Tibial nerve (tissue), 4 donors: ENCODE measurements around the gene ACTL6B. TPM values are rescaled to one million over a fixed set of nuclear protein-coding genes. Genes with fewer than 3 reads are reported as not detected.

Experiments used
- DNase-seq, 2 donors: peaks; one replicate each; pipeline ENCODE4 v3.0.0-alpha.2; 2019; ENCODE audit warnings: low spot score in 2 of 2
- H3K27ac ChIP-seq, 4 donors: fragments of 200-600 bp; sonication (generic) in 3 of 4; one replicate each; pipeline ENCODE4 v1.5.1; 2017 to 2019; ENCODE audit warnings: mild to moderate bottlenecking in 1 of 4
- H3K27me3 ChIP-seq, 2 donors: fragments of 200-600 bp; sonication (generic) in 1 of 2; one replicate each; pipeline versions ENCODE4 v1.5.1 to v1.6.0; 2017 to 2019
- H3K36me3 ChIP-seq, 3 donors: fragments of 200-600 bp; sonication (generic); one replicate each; pipeline ENCODE4 v1.5.1; 2018 to 2019
- H3K4me1 ChIP-seq, 4 donors: fragments of 200-600 bp; sonication (generic) in 3 of 4; one replicate each; pipeline ENCODE4 v1.5.1; 2017 to 2019
- H3K4me3 ChIP-seq, 4 donors: fragments of 200-600 bp; sonication (generic) in 3 of 4; one replicate each; pipeline ENCODE4 v1.5.1; 2017 to 2019; ENCODE audit warnings: mild to moderate bottlenecking in 1 of 4, moderate library complexity in 1 of 4
- H3K9me3 ChIP-seq, 4 donors: fragments of 200-600 bp; sonication (generic) in 3 of 4; one replicate each; pipeline ENCODE4 v1.5.1; 2017 to 2019
- CTCF ChIP-seq, 5 experiments: fragments of 200-600 bp in 3 of 5; fragments of 450-650 bp in 2 of 5; sonication (generic) in 3 of 5; IDR thresholded peaks; one replicate each; pipeline ENCODE4 v1.5.1; 2016 to 2019; ENCODE audit warnings: antibody characterized with exemption in 5 of 5, mild to moderate bottlenecking in 3 of 5, moderate library complexity in 2 of 5
- EP300 ChIP-seq, 2 donors: sonication (generic); formaldehyde crosslinking; IDR thresholded peaks; one replicate each; pipeline ENCODE4 v1.6.1; 2017; ENCODE audit warnings: antibody characterized with exemption in 2 of 2, mild to moderate bottlenecking in 1 of 2
- POLR2A ChIP-seq, 2 donors: fragments of 450-650 bp; IDR thresholded peaks; one replicate each; pipeline ENCODE4 v1.6.1; 2017; ENCODE audit warnings: antibody characterized with exemption in 2 of 2, mild to moderate bottlenecking in 2 of 2, moderate library complexity in 2 of 2
- WGBS, 2 donors: methylation state at CpG; one replicate each; pipeline ENCODE4 v1.1.5; 2018; 5-methylcytosine and 5-hydroxymethylcytosine counted together
- total RNA-seq, 4 donors: library from RNA; depleted of rRNA; stranded (reverse); fragments of >200 nt; gene quantifications; one replicate each; pipeline ENCODE4 v1.1.0, GENCODE V29; 2016

Gene ACTL6B
- total RNA-seq, 4 donors from 2014 or later, result not detected

DNA sequence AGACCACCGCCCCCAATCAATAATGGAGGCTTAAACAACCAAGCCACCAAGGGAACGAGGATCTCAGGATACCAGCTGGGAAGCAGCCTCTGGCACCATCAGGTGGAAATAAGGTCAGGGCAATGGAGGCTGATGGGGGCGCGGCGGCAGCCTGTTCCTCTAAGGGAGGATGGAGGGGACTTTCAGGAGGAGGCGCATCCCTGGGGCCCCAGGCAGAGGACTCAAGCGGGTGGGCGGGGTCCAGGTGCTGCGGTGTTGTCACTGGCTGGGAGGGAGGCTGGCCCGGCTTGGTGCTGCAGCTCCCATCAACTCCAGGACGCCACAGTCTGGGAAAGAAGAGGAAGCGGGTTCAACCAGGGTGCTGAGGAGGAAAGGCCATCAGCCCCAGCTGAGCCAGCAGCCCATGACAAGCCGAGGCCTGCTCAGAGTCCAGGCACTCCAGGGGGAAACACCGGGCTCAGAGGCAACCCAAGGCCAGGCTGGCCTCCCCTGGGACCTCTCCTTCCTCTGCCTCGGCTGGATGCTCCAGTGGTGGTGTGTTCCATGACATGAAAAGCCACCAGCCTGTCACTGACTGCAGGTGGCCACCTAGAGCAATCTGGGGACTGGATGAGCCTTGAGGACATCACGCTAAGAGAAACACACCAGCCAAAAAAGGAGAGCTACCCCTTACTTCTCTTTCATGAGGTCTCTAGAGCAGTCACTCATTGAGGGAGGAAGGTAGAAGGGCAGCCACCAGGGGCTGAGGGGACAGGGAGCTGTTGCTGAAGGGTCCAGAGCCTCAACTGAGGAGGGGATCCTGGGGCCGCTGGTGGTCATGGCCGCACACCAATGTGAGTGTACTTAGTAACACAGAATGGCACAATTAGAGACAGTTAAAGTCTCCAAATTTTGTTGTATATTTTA lies 33.2 kb upstream of the ACTL6B start:
- no peak overlapping the region for H3K4me3 ChIP-seq
- TF ChIP-seq EP300 (IDR thresholded peaks at IDR 0.05) (no peak), CTCF (IDR thresholded peaks at IDR 0.05) (no peak)
- H3K9me3 ChIP-seq, result no peaks in the 10 kb centered on the region
- no peak for DNase-seq
- WGBS, 2 donors, result 77 to 81% methylated on average over 16 to 18 of the region's 18 CpGs
- H3K27me3 ChIP-seq, result no peaks in the 10 kb centered on the region
- H3K27ac ChIP-seq, result peak overlapping the region in 2 of 4 donors; percentile 40 to 67
- H3K4me1 ChIP-seq, result peaks cover 0 to 66% (median 52%) of the 10 kb centered on the region in 4 donors
- H3K36me3 ChIP-seq, result peaks cover 1 to 44% (median 29%) of the 10 kb centered on the region in 3 donors

DNA sequence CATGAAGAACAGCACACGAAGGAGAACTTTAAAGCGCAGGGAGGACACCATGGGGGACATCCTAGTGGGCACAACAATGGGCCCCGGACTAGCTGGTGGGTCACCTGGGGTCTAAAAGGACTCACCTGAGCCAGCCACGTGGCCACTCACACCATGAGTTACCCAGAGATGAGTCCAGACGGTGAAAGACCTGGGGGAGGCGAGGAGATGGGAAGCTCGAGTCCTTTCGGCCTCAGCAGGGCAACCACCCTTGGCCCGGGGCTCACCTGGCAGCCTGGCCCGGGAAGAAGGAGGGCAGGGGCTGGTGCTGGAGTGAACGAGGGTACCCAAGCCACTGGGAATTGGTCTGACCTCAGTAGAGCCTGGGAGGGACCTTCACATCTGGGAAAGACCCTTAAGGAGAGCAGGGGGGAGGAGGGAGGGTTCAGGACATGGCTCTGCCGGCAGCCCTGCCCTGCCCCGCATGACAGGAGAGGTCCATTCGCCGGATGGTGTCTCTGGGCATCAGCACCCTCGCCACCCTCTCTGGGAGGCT lies 32.1 kb upstream of the ACTL6B start:
- no peak for DNase-seq
- H3K36me3 ChIP-seq, result peaks cover 9 to 55% (median 38%) of the 10 kb centered on the region in 3 donors
- TF ChIP-seq EP300 (IDR thresholded peaks at IDR 0.05), result no peak
- TF ChIP-seq POLR2A (IDR thresholded peaks at IDR 0.05), result no peak
- TF ChIP-seq CTCF (IDR thresholded peaks at IDR 0.05), result no peak
- 75 to 80% methylated on average over 16 of the region's 16 CpGs for WGBS, 2 donors
- peaks cover 0 to 65% (median 51%) of the 10 kb centered on the region in 4 donors for H3K4me1 ChIP-seq
- no peaks in the 10 kb centered on the region for H3K9me3 ChIP-seq
- H3K27me3 ChIP-seq, result no peaks in the 10 kb centered on the region
- H3K4me3 ChIP-seq, result no peak overlapping the region
- H3K27ac ChIP-seq, result peak overlapping the region in 2 of 4 donors; percentile 60 to 67

DNA sequence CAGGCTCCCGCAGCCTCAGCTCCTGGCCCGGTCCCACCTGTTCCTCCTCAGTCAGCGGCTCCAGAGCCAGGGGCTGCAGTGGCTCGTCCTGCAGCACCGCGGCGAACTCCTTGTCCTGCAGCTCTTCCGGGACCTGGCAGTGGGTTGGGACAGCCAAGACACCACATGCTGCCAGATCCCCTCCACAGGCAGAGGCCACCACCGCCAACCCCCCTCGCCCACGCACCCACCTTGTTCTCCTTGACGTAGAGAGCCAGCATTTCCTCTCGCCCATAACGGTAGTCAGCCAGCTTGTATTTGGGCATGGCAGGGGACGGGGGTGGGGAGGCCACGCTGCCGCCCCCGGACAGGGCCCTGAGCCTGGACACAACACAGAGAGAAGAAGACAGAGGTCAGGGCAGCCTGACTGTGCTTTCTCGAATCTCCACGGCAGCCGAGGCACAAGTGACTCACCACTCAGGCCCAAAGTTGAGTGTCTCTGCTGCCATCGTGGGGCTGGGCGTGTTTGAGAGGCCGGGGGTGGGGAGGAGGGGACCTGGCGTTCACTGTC lies 31.6 kb upstream of the ACTL6B start:
- Histone ChIP-seq H3K9me3 (no peaks in the 10 kb centered on the region), H3K27me3 (no peaks in the 10 kb centered on the region), H3K4me1 (peaks cover 0 to 60% (median 47%) of the 10 kb centered on the region in 4 donors), H3K4me3 (no peak overlapping the region), H3K36me3 (peaks cover 9 to 61% (median 42%) of the 10 kb centered on the region in 3 donors), H3K27ac (peak overlapping the region in 2 of 4 donors; percentile 60 to 67)
- 66 to 77% methylated on average over 20 to 25 of the region's 25 CpGs for WGBS, 2 donors
- no peak for DNase-seq
- TF ChIP-seq CTCF (IDR thresholded peaks at IDR 0.05) (no peak), EP300 (IDR thresholded peaks at IDR 0.05) (no peak), POLR2A (IDR thresholded peaks at IDR 0.05) (no peak)

GRCh38 chr7:100687261-100687660 lies 31.0 kb upstream of the ACTL6B start:
- H3K4me1 ChIP-seq, result peaks cover 0 to 58% (median 42%) of the 10 kb centered on the region in 4 donors
- peaks cover 9 to 67% (median 42%) of the 10 kb centered on the region in 3 donors for H3K36me3 ChIP-seq
- TF ChIP-seq CTCF (IDR thresholded peaks at IDR 0.05) (no peak), POLR2A (IDR thresholded peaks at IDR 0.05) (no peak), EP300 (IDR thresholded peaks at IDR 0.05) (no peak)
- no peak for DNase-seq
- no peak overlapping the region for H3K4me3 ChIP-seq
- no peaks in the 10 kb centered on the region for H3K27me3 ChIP-seq
- 88 to 89% methylated on average over 16 to 22 of the region's 22 CpGs for WGBS, 2 donors
- H3K27ac ChIP-seq, result peak overlapping the region in 1 of 4 donors; percentile 67
- no peaks in the 10 kb centered on the region for H3K9me3 ChIP-seq
